AG04450 (cell line): ENCODE results near the gene NAAA. TPM values are rescaled to one million over a fixed set of nuclear protein-coding genes. Genes with fewer than 3 reads are reported as not detected.
A peak's percentile ranks its signal among the peaks of the same experiment; 100 is the strongest.

ENCODE experiments used
- CTCF ChIA-PET: fragments of 300-600, 350-600 bp; formaldehyde crosslinking; extraction: SDS; loops from one replicate; lab custom pipeline; 2022; ENCODE audit warnings: antibody characterized with exemption, inconsistent platforms; lab: Charles Lee
- POLR2A ChIA-PET: fragments of 350-600 bp; formaldehyde crosslinking; extraction: SDS; loops from one replicate; lab custom pipeline; 2021; ENCODE audit warnings: antibody characterized with exemption, inconsistent platforms; lab: Yijun Ruan, JAX
- DNase-seq: peaks from one replicate; pipeline ENCODE4 v3.0.0-alpha.2; 2011; ENCODE audit warnings: low read depth, low spot score
- H3K27ac ChIP-seq: one replicate; pipeline ENCODE4 v1.5.1; 2012; ENCODE audit warnings: low read depth, low read length, control low read depth
- H3K27me3 ChIP-seq: one replicate; pipeline ENCODE4 v1.6.0; 2012; ENCODE audit warnings: low read length; ENCODE audit not compliant: control insufficient read depth, insufficient read depth
- H3K4me3 ChIP-seq: 2 replicates; pipeline ENCODE4 v1.5.1; 2011; ENCODE audit warnings: mild to moderate bottlenecking, low read depth, low read length, control low read depth
- H3K9me3 ChIP-seq: 2 replicates; pipeline ENCODE4 v1.5.1; 2012; ENCODE audit warnings: low read length; ENCODE audit not compliant: control insufficient read depth, insufficient read depth
- polyA minus RNA-seq: library from RNA; depleted of rRNA, polyadenylated mRNA; stranded (reverse); fragments of >200 nt; gene quantifications from 2 replicates; pipeline ENCODE4 v1.2.3, GENCODE V29; 2011; rRNA and poly(A)+ RNA removed
- polyA plus RNA-seq: library from polyadenylated mRNA; depleted of rRNA; stranded (reverse); fragments of >200 nt; gene quantifications from 2 replicates; pipeline ENCODE4 v1.2.3, GENCODE V29; 2011; rRNA removed
- TF ChIP-seq, protein P1 (sequence below): IDR thresholded peaks from 2 replicates; pipeline ENCODE4 v1.5.1; 2011; ENCODE audit warnings: low read depth, low read length, control low read depth, inconsistent platforms

The NAAA gene
- polyA plus RNA-seq (13.2 and 14.7 TPM in 2 replicates), polyA minus RNA-seq (8.3 and 8.9 TPM in 2 replicates)

- Histone ChIP-seq H3K27ac (peak within 1 kb of the TSS; percentile 21), H3K9me3 (no peaks in the 10 kb centered on the region), H3K4me3 (peak within 1 kb of the TSS; percentile 75), H3K27me3 (no peaks in the 10 kb centered on the region)
- POLR2A ChIA-PET, result interaction anchor here (1.0 kb wide), 1 partner anchor 44 kb away, joined by 3 read pairs; no protein-coding TSS in a partner anchor
- DNase-seq, result no peak
- CTCF ChIA-PET, result interaction anchor here (1.1 kb wide), 1 partner anchor 42 kb away, joined by 3 read pairs; no protein-coding TSS in a partner anchor
- TF ChIP-seq, protein P1, sequence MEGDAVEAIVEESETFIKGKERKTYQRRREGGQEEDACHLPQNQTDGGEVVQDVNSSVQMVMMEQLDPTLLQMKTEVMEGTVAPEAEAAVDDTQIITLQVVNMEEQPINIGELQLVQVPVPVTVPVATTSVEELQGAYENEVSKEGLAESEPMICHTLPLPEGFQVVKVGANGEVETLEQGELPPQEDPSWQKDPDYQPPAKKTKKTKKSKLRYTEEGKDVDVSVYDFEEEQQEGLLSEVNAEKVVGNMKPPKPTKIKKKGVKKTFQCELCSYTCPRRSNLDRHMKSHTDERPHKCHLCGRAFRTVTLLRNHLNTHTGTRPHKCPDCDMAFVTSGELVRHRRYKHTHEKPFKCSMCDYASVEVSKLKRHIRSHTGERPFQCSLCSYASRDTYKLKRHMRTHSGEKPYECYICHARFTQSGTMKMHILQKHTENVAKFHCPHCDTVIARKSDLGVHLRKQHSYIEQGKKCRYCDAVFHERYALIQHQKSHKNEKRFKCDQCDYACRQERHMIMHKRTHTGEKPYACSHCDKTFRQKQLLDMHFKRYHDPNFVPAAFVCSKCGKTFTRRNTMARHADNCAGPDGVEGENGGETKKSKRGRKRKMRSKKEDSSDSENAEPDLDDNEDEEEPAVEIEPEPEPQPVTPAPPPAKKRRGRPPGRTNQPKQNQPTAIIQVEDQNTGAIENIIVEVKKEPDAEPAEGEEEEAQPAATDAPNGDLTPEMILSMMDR, result no peak
Observed at GRCh38 chr4:75940692-75941253, at the start of gene NAAA. Gene NAAA (minus strand): TSS chr4:75941013. CDS start chr4:75940949, 64 bp downstream.

GRCh38 chr4:75989846-75990528, 49.2 kb upstream of the NAAA start:
- TF ChIP-seq, protein P1, result no peak
- ChIA-PET POLR2A (no interaction called here), CTCF (interaction anchor here (0.6 to 3.4 kb wide), 3 partner anchors 94 to 98 kb away, joined by 3 to 21 read pairs (median 5); no protein-coding TSS in a partner anchor)
- Histone ChIP-seq H3K4me3 (peak overlapping the region; percentile 96), H3K27ac (peak overlapping the region; percentile 73), H3K9me3 (no peaks in the 10 kb centered on the region), H3K27me3 (no peaks in the 10 kb centered on the region)
- no peak for DNase-seq

DNA sequence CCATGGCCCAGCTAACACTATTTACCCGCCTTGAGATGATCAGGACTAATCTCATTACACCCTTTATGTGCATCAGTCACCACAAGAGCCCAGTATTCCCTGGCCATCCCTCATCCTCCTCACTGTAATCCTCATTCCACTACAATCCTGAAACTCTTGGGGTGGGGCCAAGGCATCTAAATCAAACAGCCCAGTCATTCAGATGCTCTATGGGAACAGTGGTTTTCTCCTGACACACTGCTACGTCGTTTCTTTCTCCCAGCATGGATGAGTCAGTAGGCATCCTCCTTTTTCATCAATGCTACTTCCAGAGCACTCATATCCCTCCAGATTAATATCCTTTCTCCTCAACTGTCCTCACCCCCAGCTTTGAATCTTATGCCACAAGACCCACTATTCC, 44.3 kb upstream of the NAAA start:
- Histone ChIP-seq H3K27me3 (no peaks in the 10 kb centered on the region), H3K27ac (peak overlapping the region; percentile 41), H3K9me3 (no peaks in the 10 kb centered on the region), H3K4me3 (no peak overlapping the region)
- POLR2A ChIA-PET, result interaction anchor here (0.7 kb wide), 1 partner anchor 45 kb away, joined by 3 read pairs; the partner anchor contains the start of gene NAAA
- DNase-seq, result peak; percentile 72
- TF ChIP-seq, protein P1, result no peak
- CTCF ChIA-PET, result interaction anchor here (1.3 kb wide), 1 partner anchor 82 kb away, joined by 5 read pairs; no protein-coding TSS in a partner anchor

DNA sequence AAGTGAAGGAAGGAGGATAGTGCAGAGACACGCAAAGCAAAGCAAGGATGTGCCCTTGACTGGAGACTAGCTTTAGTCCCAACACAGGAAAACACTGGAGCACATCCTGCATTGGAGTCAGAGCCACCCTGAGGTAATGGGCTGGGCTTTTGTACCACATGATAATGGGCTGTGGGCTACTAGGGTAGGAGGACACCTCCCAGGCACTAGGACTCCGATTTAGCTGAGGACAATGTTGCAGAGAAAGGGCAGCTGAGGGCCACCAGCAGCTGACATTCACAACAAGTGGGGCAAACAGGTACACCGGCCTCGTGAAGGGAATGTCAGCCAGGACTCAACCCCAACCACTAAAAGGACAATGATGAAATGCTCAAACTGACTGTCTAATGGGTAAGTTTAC, 39.8 kb upstream of the NAAA start:
- TF ChIP-seq, protein P1, result no peak

DNA sequence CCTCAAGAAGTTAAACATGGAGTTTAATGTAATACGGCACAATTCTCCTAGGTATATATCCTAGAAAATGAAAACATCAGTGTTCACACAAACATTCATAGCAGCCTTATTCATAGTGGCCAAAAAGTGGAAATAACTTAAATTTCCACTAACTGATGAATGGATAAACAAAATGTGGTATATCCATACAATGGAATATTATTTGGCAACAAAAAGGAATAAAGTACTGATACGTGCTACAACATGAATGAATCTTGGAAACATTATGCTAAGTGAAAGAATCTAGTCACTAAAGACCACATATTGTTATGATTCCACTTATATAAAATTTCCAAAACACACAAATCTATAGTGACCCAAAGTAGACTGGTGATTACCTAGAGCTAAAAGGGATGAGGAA, 35.4 kb upstream of the NAAA start:
- TF ChIP-seq, protein P1, result no peak
- no peak for DNase-seq
- ChIA-PET POLR2A (no interaction called here), CTCF (no interaction called here)
- H3K27me3 ChIP-seq, result no peaks in the 10 kb centered on the region
- no peak overlapping the region for H3K4me3 ChIP-seq
- H3K9me3 ChIP-seq, result no peaks in the 10 kb centered on the region
- no peak overlapping the region for H3K27ac ChIP-seq

More for the DNA sequence above, 39.8 kb upstream of the NAAA start:
- Histone ChIP-seq H3K27ac (no peak overlapping the region), H3K27me3 (no peaks in the 10 kb centered on the region), H3K4me3 (no peak overlapping the region), H3K9me3 (no peaks in the 10 kb centered on the region)
- CTCF ChIA-PET, result interaction anchor here (0.6 to 1.4 kb wide), 3 partner anchors 16 to 91 kb away, joined by 3 read pairs; no protein-coding TSS in a partner anchor
- no peak for DNase-seq
- POLR2A ChIA-PET, result no interaction called here
